Bronchial epithelial cell (primary cell): Measurements from ENCODE around the gene ACYP1. TPM values are rescaled to one million over a fixed set of nuclear protein-coding genes. Genes with fewer than 3 reads are reported as not detected.
A peak's percentile ranks its signal among the peaks of the same experiment; 100 is the strongest.

Experiments
- DNase-seq: peaks from one replicate; pipeline ENCODE4 v3.0.0-alpha.2; 2010; ENCODE audit warnings: low read depth
- FAIRE-seq: peaks from 2 replicates; lab custom pipeline; 2011; peaks lifted over from hg19 to GRCh38; lab: Jason Lieb, UNC
- H3K27me3 ChIP-seq: 2 replicates; pipeline ENCODE4 v1.5.1; 2011; ENCODE audit warnings: low read length; ENCODE audit not compliant: control insufficient read depth, insufficient read depth
- H3K36me3 ChIP-seq: 2 replicates; pipeline ENCODE4 v1.5.1; 2011; ENCODE audit warnings: low read length; ENCODE audit not compliant: control insufficient read depth, insufficient read depth
- H3K4me3 ChIP-seq: 2 replicates; pipeline ENCODE4 v1.5.1; 2011; ENCODE audit warnings: mild to moderate bottlenecking, low read depth, low read length, control low read depth
- CTCF ChIP-seq: IDR thresholded peaks from 2 replicates; pipeline ENCODE4 v1.5.1; 2011; ENCODE audit warnings: mild to moderate bottlenecking, moderate library complexity, low read length, control low read depth, inconsistent platforms; ENCODE audit not compliant: insufficient read depth, severe bottlenecking
- total RNA-seq: library from RNA; depleted of rRNA; stranded (reverse); fragments of >200 nt; gene quantifications from 2 replicates; pipeline ENCODE4 v1.2.1, GENCODE V29; 2014

The ACYP1 gene
- total RNA-seq, result 4.5 and 9.9 TPM in 2 replicates

- DNase-seq, result peak; percentile 75
- FAIRE-seq, result no peak
- TF ChIP-seq CTCF, result no peak
- peak within 1 kb of the TSS; percentile 76 for H3K4me3 ChIP-seq
- no peaks in the 10 kb centered on the region for H3K36me3 ChIP-seq
- H3K27me3 ChIP-seq, result no peaks in the 10 kb centered on the region
Observed at GRCh38 chr14:75063491-75064204, at the start of gene ACYP1. ACYP1 (minus strand) TSS chr14:75064024; CDS start chr14:75063553, 471 bp downstream.

GRCh38 chr14:75109877-75110276 lies 46.1 kb upstream of the ACYP1 start:
- Histone ChIP-seq H3K27me3 (no peaks in the 10 kb centered on the region), H3K4me3 (no peak overlapping the region), H3K36me3 (peaks cover 24% of the 10 kb centered on the region)
- FAIRE-seq (no peak), DNase-seq (no peak)
- no peak for TF ChIP-seq CTCF

GRCh38 chr14:75107186-75107585 lies 43.4 kb upstream of the ACYP1 start:
- Histone ChIP-seq H3K4me3 (no peak overlapping the region), H3K36me3 (peaks cover 20% of the 10 kb centered on the region), H3K27me3 (no peaks in the 10 kb centered on the region)
- DNase-seq (no peak), FAIRE-seq (no peak)
- no peak for TF ChIP-seq CTCF

GRCh38 chr14:75101491-75101890 lies 37.7 kb upstream of the ACYP1 start:
- TF ChIP-seq CTCF, result no peak
- Histone ChIP-seq H3K27me3 (no peaks in the 10 kb centered on the region), H3K36me3 (peaks cover 20% of the 10 kb centered on the region), H3K4me3 (no peak overlapping the region)
- no peak for DNase-seq
- no peak for FAIRE-seq

GRCh38 chr14:75098682-75099081 lies 34.9 kb upstream of the ACYP1 start:
- TF ChIP-seq CTCF, result no peak
- peaks cover 14% of the 10 kb centered on the region for H3K36me3 ChIP-seq
- no peaks in the 10 kb centered on the region for H3K27me3 ChIP-seq
- FAIRE-seq (no peak), DNase-seq (no peak)
- no peak overlapping the region for H3K4me3 ChIP-seq

GRCh38 chr14:75098212-75098611 lies 34.4 kb upstream of the ACYP1 start:
- Histone ChIP-seq H3K4me3 (no peak overlapping the region), H3K36me3 (peaks cover 14% of the 10 kb centered on the region), H3K27me3 (no peaks in the 10 kb centered on the region)
- no peak for FAIRE-seq
- TF ChIP-seq CTCF, result no peak
- DNase-seq, result no peak
